ENCODE measurements around the gene FANCF.
"Not testable (repeated sequence)": the region's sequence is repeated elsewhere in the genome, so short reads cannot be mapped to it uniquely, and the experiment has no call there.

The FANCF gene

GRCh38 chr11:22625448-22626287 is at the start of gene FANCF:
FANCF (minus strand) TSS chr11:22625823; CDS start chr11:22625810, 13 bp downstream.
- peak; percentile 95 for DNase-seq

GRCh38 chr11:22674470-22675439 is 49.1 kb upstream of the FANCF start:
- DNase-seq, result no peak

- no peak for DNase-seq
Observed at GRCh38 chr11:22671751-22672150, 46.1 kb upstream of the FANCF start.

GRCh38 chr11:22670830-22671229 is 45.2 kb upstream of the FANCF start:
- no peak for DNase-seq

GRCh38 chr11:22669368-22669767 is 43.7 kb upstream of the FANCF start:
- DNase-seq, result no peak

GRCh38 chr11:22668005-22668796 is 42.6 kb upstream of the FANCF start:
- DNase-seq, result no peak

GRCh38 chr11:22666688-22667439 is 41.2 kb upstream of the FANCF start:
- DNase-seq, result no peak

- DNase-seq, result no peak
Observed at GRCh38 chr11:22666325-22666687, 40.7 kb upstream of the FANCF start, which contains the start of gene GAS2. GAS2 (plus strand) TSS chr11:22666611; CDS start chr11:22674870, 8,259 bp downstream.

GRCh38 chr11:22659783-22660182 is 34.2 kb upstream of the FANCF start:
- no peak for DNase-seq

GRCh38 chr11:22657101-22657694 is 31.6 kb upstream of the FANCF start:
- DNase-seq, result no peak

GRCh38 chr11:22656130-22656529 is 30.5 kb upstream of the FANCF start:
- no peak for DNase-seq

GRCh38 chr11:22652346-22652745 is 26.7 kb upstream of the FANCF start:
- not testable (repeated sequence) for DNase-seq

GRCh38 chr11:22641559-22641958 is 15.9 kb upstream of the FANCF start:
- DNase-seq, result no peak

- DNase-seq, result no peak
Observed at GRCh38 chr11:22640862-22641261, 15.2 kb upstream of the FANCF start.

GRCh38 chr11:22635689-22636088 is 10.1 kb upstream of the FANCF start:
- DNase-seq, result no peak

GRCh38 chr11:22634897-22635629 is 9.4 kb upstream of the FANCF start:
- no peak for DNase-seq

GRCh38 chr11:22633354-22633902 is 7.8 kb upstream of the FANCF start:
- no peak for DNase-seq

- no peak for DNase-seq
Observed at GRCh38 chr11:22627421-22627820, 1.8 kb upstream of the FANCF start.

- no peak for DNase-seq
Observed at GRCh38 chr11:22626573-22627239, 1.1 kb upstream of the FANCF start.

Measured in activated T-cell treated with anti-CD3 and anti-CD28 coated beads for 4 hours (primary cell).